Endothelial cell of umbilical vein (primary cell): ENCODE data around the gene DUSP28. TPM values are rescaled to one million over a fixed set of nuclear protein-coding genes. Genes with fewer than 3 reads are reported as not detected.

Experiments
- BruUV-seq: library from RNA; stranded (reverse); fragments of 400-500 nt; replicated peaks from 2 replicates; lab custom pipeline; 2021; lab: Mats Ljungman, UMichigan
- CTCF ChIA-PET: fragments of 300-600, 350-600 bp; sonication (Branson Sonifier 250); formaldehyde crosslinking; loops from one replicate; lab custom pipeline; 2021; ENCODE audit warnings: antibody characterized with exemption, inconsistent platforms; lab: Charles Lee
- POLR2A ChIA-PET: fragments of 300-600, 350-600 bp; sonication (Branson Sonifier 250); formaldehyde crosslinking; loops from one replicate; lab custom pipeline; 2021; ENCODE audit warnings: antibody characterized with exemption, inconsistent platforms; lab: Charles Lee
- DNase-seq: peaks from one replicate; pipeline ENCODE4 v3.0.0-alpha.2; 2011; ENCODE audit warnings: low read depth, low spot score
- FAIRE-seq: peaks from 2 replicates; lab custom pipeline; 2011; peaks lifted over from hg19 to GRCh38; lab: Jason Lieb, UNC
- H2AFZ ChIP-seq: 2 replicates; pipeline ENCODE4 v1.6.0; 2012; ENCODE audit warnings: low read depth, low read length, control low read depth, inconsistent platforms
- H3K27ac ChIP-seq: 2 replicates; pipeline ENCODE4 v1.5.1; 2011; ENCODE audit warnings: low read depth, mild to moderate bottlenecking, control low read depth, low read length, moderate library complexity; ENCODE audit not compliant: insufficient read depth
- H3K27me3 ChIP-seq, 2 experiments: 2 replicates each; pipeline versions ENCODE4 v1.6.0 to v1.6.1; 2011; ENCODE audit warnings: low read length in 2 of 2, mixed read lengths in 1 of 2; ENCODE audit not compliant: control insufficient read depth in 2 of 2, insufficient read depth in 2 of 2
- H3K36me3 ChIP-seq, 2 experiments: 2 replicates in 1 of 2; 3 replicates in 1 of 2; pipeline ENCODE4 v1.5.1; 2011; ENCODE audit warnings: low read length in 2 of 2, mild to moderate bottlenecking in 1 of 2, moderate library complexity in 1 of 2; ENCODE audit not compliant: control insufficient read depth in 2 of 2, insufficient read depth in 2 of 2; ENCODE audit errors: extremely low read depth in 1 of 2
- H3K4me1 ChIP-seq: 3 replicates; pipeline ENCODE4 v1.5.1; 2011; ENCODE audit warnings: mild to moderate bottlenecking, low read length; ENCODE audit not compliant: control insufficient read depth, insufficient read depth; ENCODE audit errors: extremely low read depth
- H3K4me2 ChIP-seq: 2 replicates; pipeline ENCODE4 v1.6.1; 2011; ENCODE audit warnings: low read length, control low read depth, mixed read lengths; ENCODE audit not compliant: insufficient read depth
- H3K4me3 ChIP-seq, 3 experiments: fragments of 200-600 bp in 1 of 3; sonication (generic), shearing (Covaris generic) in 1 of 3; replicated peaks in 1 of 3; 2 replicates each; pipeline ENCODE4 v1.5.1; 2011 to 2016; ENCODE audit warnings: control low read depth in 3 of 3, low read length in 3 of 3, mild to moderate bottlenecking in 2 of 3, inconsistent platforms in 1 of 3, low read depth in 1 of 3, moderate library complexity in 1 of 3; ENCODE audit not compliant: insufficient read depth in 1 of 3
- H3K79me2 ChIP-seq: 2 replicates; pipeline ENCODE4 v1.6.0; 2012; ENCODE audit warnings: low read length, inconsistent platforms; ENCODE audit not compliant: control insufficient read depth, insufficient read depth
- H3K9ac ChIP-seq: replicated peaks from 2 replicates; pipeline ENCODE3; 2011; ENCODE audit warnings: low read length, control low read depth; ENCODE audit not compliant: insufficient read depth; ENCODE audit errors: extremely low read depth
- H3K9me1 ChIP-seq: replicated peaks from 3 replicates; pipeline ENCODE4 v1.6.0; 2011; ENCODE audit warnings: mild to moderate bottlenecking, low read length; ENCODE audit not compliant: control insufficient read depth, insufficient read depth; ENCODE audit errors: extremely low read depth
- H3K9me3 ChIP-seq: replicated peaks from 2 replicates; pipeline ENCODE4 v1.5.1; 2012; ENCODE audit warnings: low read length, inconsistent platforms; ENCODE audit not compliant: control insufficient read depth, insufficient read depth
- H4K20me1 ChIP-seq: replicated peaks from 2 replicates; pipeline ENCODE3; 2011; ENCODE audit warnings: mild to moderate bottlenecking, low read length; ENCODE audit not compliant: control insufficient read depth, insufficient read depth; ENCODE audit errors: extremely low read depth
- CTCF ChIP-seq, 2 donors: IDR thresholded peaks; 1 replicate in 1 of 2; 2 replicates in 1 of 2; pipeline ENCODE4 v1.5.1; 2011; ENCODE audit warnings: low read length in 2 of 2, mild to moderate bottlenecking in 2 of 2, moderate library complexity in 2 of 2, control low read depth in 1 of 2, inconsistent platforms in 1 of 2, low read depth in 1 of 2; ENCODE audit not compliant: insufficient read depth in 1 of 2; ENCODE audit errors: extremely low read depth in 1 of 2
- EZH2 ChIP-seq: IDR thresholded peaks from 2 replicates; pipeline ENCODE4 v1.6.1; 2012; ENCODE audit warnings: borderline replicate concordance, low read depth, mild to moderate bottlenecking, moderate library complexity, low read length, inconsistent platforms; ENCODE audit not compliant: severe bottlenecking
- FOS ChIP-seq: IDR thresholded peaks from 2 replicates; pipeline ENCODE4 v1.6.1; 2011; ENCODE audit warnings: mild to moderate bottlenecking, low read length, moderate library complexity, borderline replicate concordance; ENCODE audit not compliant: insufficient read depth
- GATA2 ChIP-seq: IDR thresholded peaks from 2 replicates; pipeline ENCODE4 v1.7.0; 2011; ENCODE audit warnings: low read depth, mild to moderate bottlenecking, moderate library complexity, mixed read lengths, low read length; ENCODE audit not compliant: insufficient read length, insufficient read depth
- JUN ChIP-seq: IDR thresholded peaks from 2 replicates; pipeline ENCODE4 v1.6.1; 2011; ENCODE audit warnings: borderline replicate concordance, low read depth; ENCODE audit not compliant: insufficient read length, insufficient read depth
- MYC ChIP-seq: IDR thresholded peaks from one replicate; pipeline ENCODE4 v1.6.1; 2011; ENCODE audit warnings: mild to moderate bottlenecking, low read depth, low read length
- POLR2A ChIP-seq: IDR thresholded peaks from 2 replicates; pipeline ENCODE4 v1.6.1; 2012; ENCODE audit warnings: low read depth, mild to moderate bottlenecking, control low read depth, low read length
- POLR2AphosphoS5 ChIP-seq: IDR thresholded peaks from 2 replicates; pipeline ENCODE4 v1.6.1; 2012; ENCODE audit warnings: low read depth, mild to moderate bottlenecking, control low read depth, low read length, moderate library complexity; ENCODE audit not compliant: insufficient read depth
- dilution Hi-C: fragments of 300-500 bp; cut with MboI; formaldehyde crosslinking; loops from one replicate; pipeline ENCODE4 v1.15.0; 2019; ENCODE audit warnings: low sequenced_read_pairs; ENCODE audit not compliant: extremely low pct_ligation_motif_present
- intact Hi-C: fragments of 100-400 bp; cut with micrococcal nuclease; formaldehyde crosslinking; loops from one replicate; pipeline ENCODE4 v1.10.0; 2022
- polyA plus RNA-seq, 4 experiments: library from polyadenylated mRNA; depleted of rRNA in 3 of 4; stranded (reverse) in 3 of 4; unstranded in 1 of 4; fragments of >200 nt; gene quantifications; 2 replicates each; pipeline versions ENCODE4 v1.2.1 to v1.2.3, GENCODE V29; 2011 to 2012; ENCODE audit warnings: missing spikeins in 1 of 4
- total RNA-seq: library from RNA; stranded (reverse); gene quantifications from 2 replicates; pipeline ENCODE4 v1.2.3, GENCODE V29; 2021
- TF ChIP-seq, protein P1 (sequence below): IDR thresholded peaks from 2 replicates; pipeline ENCODE4 v1.6.1; 2011; ENCODE audit not compliant: insufficient read depth, insufficient read length

Gene DUSP28
- total and polyA plus RNA-seq, 2 donors (not counting 3 experiments of a cell fraction or from before 2014, with no cell fraction given) = 2.2 to 4.3 TPM

DNA sequence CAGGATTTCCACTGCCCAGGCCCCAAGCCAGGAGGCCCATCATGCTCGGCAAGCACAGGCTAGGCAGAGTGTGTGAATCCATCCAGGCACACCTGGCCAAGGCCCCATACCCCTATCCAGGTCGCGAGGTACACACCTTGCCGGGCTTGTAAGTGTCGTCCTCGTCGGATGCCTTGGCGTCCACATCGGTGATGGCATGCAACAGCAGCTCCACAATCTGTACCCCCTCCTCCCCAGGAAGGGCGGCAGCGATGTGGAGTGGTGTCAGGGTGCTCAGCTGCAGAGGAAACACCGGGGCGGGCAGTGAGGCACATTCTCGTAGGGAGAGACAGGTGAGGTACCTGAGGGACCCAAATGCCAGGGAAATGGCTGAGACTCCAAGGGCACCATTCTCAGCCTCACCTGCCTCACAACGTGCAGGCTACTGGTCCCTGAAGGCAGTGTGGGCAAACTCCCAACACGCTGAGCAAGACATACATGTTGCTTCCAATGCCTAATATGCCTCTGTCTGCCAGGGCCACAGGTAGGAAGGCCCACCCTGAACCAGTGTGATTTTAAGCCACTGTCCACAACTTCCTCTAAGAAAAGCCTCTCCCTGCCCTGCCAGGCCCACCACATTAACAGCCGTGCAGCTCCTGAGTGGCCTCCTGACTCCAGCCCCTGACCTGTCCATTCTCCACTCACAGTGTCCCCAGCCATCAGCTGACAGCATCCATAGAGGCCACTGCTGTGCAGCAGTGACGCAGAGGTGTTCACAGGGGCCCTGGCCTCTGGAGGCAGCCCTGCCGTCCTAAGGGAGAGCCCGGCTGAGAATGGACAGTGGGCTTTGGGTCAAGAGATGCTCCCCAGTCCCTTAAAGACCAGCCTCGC is 47.3 kb upstream of the DUSP28 start:
- POLR2A ChIA-PET = no interaction called here
- TF ChIP-seq POLR2A (no peak), FOS (no peak), MYC (no peak), GATA2 (no peak), EZH2 (no peak), POLR2AphosphoS5 (no peak), JUN (no peak), CTCF (IDR thresholded peaks at IDR 0.05; ENCODE audit: extremely low read depth in 1 of 2, insufficient read depth in 1 of 2, low read depth in 1 of 2, low read length in 2 of 2) (no peak)
- TF ChIP-seq, protein P1, sequence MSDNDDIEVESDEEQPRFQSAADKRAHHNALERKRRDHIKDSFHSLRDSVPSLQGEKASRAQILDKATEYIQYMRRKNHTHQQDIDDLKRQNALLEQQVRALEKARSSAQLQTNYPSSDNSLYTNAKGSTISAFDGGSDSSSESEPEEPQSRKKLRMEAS = no peak
- intact Hi-C loops = loop anchor here (1.0 to 5.0 kb wide), 2 partner anchors 73 to 194 kb away; partner anchors contain the start of gene CAPN10

More for the DNA sequence above, 47.3 kb upstream of the DUSP28 start:
- no peaks in the 10 kb centered on the region for H3K36me3 ChIP-seq
- H3K4me2 ChIP-seq = no peak overlapping the region
- no peaks in the 10 kb centered on the region for H4K20me1 ChIP-seq
- no peak overlapping the region for H3K27ac ChIP-seq
- no TSS peak for BruUV-seq
- H3K27me3 ChIP-seq = no peaks in the 10 kb centered on the region
- H3K9me1 ChIP-seq = no peaks in the 10 kb centered on the region
- no peak overlapping the region for H3K9ac ChIP-seq
- dilution Hi-C loops = no loop called here
- H2AFZ ChIP-seq = no peak overlapping the region
- no peaks in the 10 kb centered on the region for H3K9me3 ChIP-seq
- no peaks in the 10 kb centered on the region for H3K79me2 ChIP-seq
- no peaks in the 10 kb centered on the region for H3K4me1 ChIP-seq
- FAIRE-seq (no peak), DNase-seq (no peak)
- CTCF ChIA-PET = interaction anchor here (1.7 to 5.0 kb wide), 2 partner anchors 74 to 328 kb away, joined by 26 to 78 read pairs; partner anchors contain the start of gene CAPN10
- H3K4me3 ChIP-seq = no peak overlapping the region
